HCT116 (cell line): ENCODE results near the gene DENND2D. TPM values are rescaled to one million over a fixed set of nuclear protein-coding genes. Genes with fewer than 3 reads are reported as not detected.

Experiments
- ATAC-seq: fragments of 200-7000 bp; cut with Tn5 transposase; 2 replicates; pipeline ENCODE4 v1.9.1; 2020; ENCODE audit warnings: mild to moderate bottlenecking, moderate library complexity
- BruUV-seq: library from RNA; stranded (reverse); fragments of 400-500 nt; replicated peaks from 2 replicates; lab custom pipeline; 2021; lab: Mats Ljungman, UMichigan
- CTCF ChIA-PET: fragments of 300-600 bp; sonication (Branson Sonifier 250); formaldehyde crosslinking; loops from one replicate; lab custom pipeline; 2021; ENCODE audit warnings: antibody characterized with exemption; lab: Charles Lee
- POLR2A ChIA-PET: fragments of 300-600, 350-600 bp; sonication (Branson Sonifier 250); formaldehyde crosslinking; loops from one replicate; lab custom pipeline; 2021; ENCODE audit warnings: antibody characterized with exemption; lab: Charles Lee
- RAD21 ChIA-PET, 2 experiments: fragments of 300-600 bp; sonication (Branson Sonifier 250); formaldehyde crosslinking; loops; one replicate each; lab custom pipeline; 2023; ENCODE audit warnings: low total read pairs in 2 of 2; ENCODE audit not compliant: uncharacterized antibody in 2 of 2, unreplicated experiment in 2 of 2, low non-redundant PET in 1 of 2; lab: Charles Lee
- DNase-seq: peaks from one replicate; pipeline ENCODE4 v3.0.0-alpha.2; 2010; ENCODE audit warnings: low read depth, low spot score
- H2AFZ ChIP-seq: fragments of 200-600 bp; shearing (Covaris generic), sonication (generic); 2 replicates; pipeline ENCODE4 v1.6.1; 2017; ENCODE audit warnings: low read depth, mixed run types, mixed read lengths, antibody characterized with exemption, low read length; ENCODE audit not compliant: poor library complexity, severe bottlenecking
- H3K27ac ChIP-seq: 2 replicates; pipeline ENCODE4 v1.5.1; 2012; ENCODE audit warnings: low read depth, low read length
- H3K27me3 ChIP-seq: fragments of 200-600 bp; sonication (generic); 2 replicates; pipeline ENCODE4 v1.6.1; 2016; ENCODE audit warnings: mixed run types, low read length, mixed read lengths; ENCODE audit not compliant: insufficient read depth
- H3K36me3 ChIP-seq, 2 experiments: fragments of 200-500 bp in 1 of 2; fragments of 200-600 bp in 1 of 2; sonication (Bioruptor generic) in 1 of 2; sonication (generic) in 1 of 2; 2 replicates each; pipeline versions ENCODE4 v1.5.1 to v1.6.1; 2014 to 2016; ENCODE audit warnings: low read length in 2 of 2, inconsistent platforms in 1 of 2, mixed read lengths in 1 of 2, mixed run types in 1 of 2; ENCODE audit not compliant: insufficient read depth in 2 of 2, control insufficient read depth in 1 of 2
- H3K4me1 ChIP-seq, 2 experiments: fragments of 200-600 bp in 1 of 2; sonication (generic) in 1 of 2; 2 replicates each; pipeline versions ENCODE4 v1.5.1 to v1.6.1; 2012 to 2017; ENCODE audit warnings: low read length in 2 of 2, inconsistent platforms in 1 of 2, mild to moderate bottlenecking in 1 of 2, mixed read lengths in 1 of 2, mixed run types in 1 of 2, moderate library complexity in 1 of 2; ENCODE audit not compliant: insufficient read depth in 2 of 2, control insufficient read depth in 1 of 2
- H3K4me2 ChIP-seq: fragments of 200-600 bp; sonication (generic); 2 replicates; pipeline ENCODE4 v1.6.1; 2017; ENCODE audit warnings: mixed run types, low read length, mixed read lengths
- H3K4me3 ChIP-seq, 2 experiments: fragments of 200-600 bp in 1 of 2; sonication (generic) in 1 of 2; replicated peaks in 1 of 2; 2 replicates each; pipeline ENCODE4 v1.5.1; 2011 to 2016; ENCODE audit warnings: low read length in 2 of 2, control low read depth in 1 of 2, low read depth in 1 of 2, mild to moderate bottlenecking in 1 of 2, mixed read lengths in 1 of 2, mixed run types in 1 of 2
- H3K79me2 ChIP-seq: fragments of 200-600 bp; sonication (generic); 2 replicates; pipeline ENCODE4 v1.6.1; 2017; ENCODE audit warnings: mild to moderate bottlenecking, mixed run types, low read length, moderate library complexity, mixed read lengths; ENCODE audit not compliant: insufficient read depth
- H3K9ac ChIP-seq: fragments of 200-600 bp; sonication (generic); 2 replicates; pipeline ENCODE4 v1.6.1; 2016; ENCODE audit warnings: low read length, mixed read lengths
- H3K9me2 ChIP-seq: fragments of 200-600 bp; sonication (generic), shearing (Covaris generic); 2 replicates; pipeline ENCODE4 v1.6.1; 2017; ENCODE audit warnings: mixed run types, mild to moderate bottlenecking, moderate library complexity; ENCODE audit not compliant: insufficient read depth
- H3K9me3 ChIP-seq, 2 experiments: fragments of 200-500 bp in 1 of 2; fragments of 200-600 bp in 1 of 2; sonication (Bioruptor generic) in 1 of 2; sonication (generic) in 1 of 2; 2 replicates each; pipeline ENCODE4 v1.6.1; 2014 to 2017; ENCODE audit warnings: low read length in 2 of 2, mixed read lengths in 2 of 2, inconsistent platforms in 1 of 2, low read depth in 1 of 2, mild to moderate bottlenecking in 1 of 2, mixed run types in 1 of 2, moderate library complexity in 1 of 2; ENCODE audit not compliant: control insufficient read depth in 1 of 2, insufficient read depth in 1 of 2
- H4K20me1 ChIP-seq: fragments of 200-600 bp; sonication (generic), shearing (Covaris generic); 2 replicates; pipeline ENCODE4 v1.6.1; 2017; ENCODE audit warnings: mixed run types, mild to moderate bottlenecking, moderate library complexity; ENCODE audit not compliant: insufficient read depth
- ATF3 ChIP-seq: IDR thresholded peaks from 2 replicates; pipeline ENCODE4 v1.6.1; 2012
- CBX3 ChIP-seq: IDR thresholded peaks from 2 replicates; pipeline ENCODE4 v1.6.1; 2012; ENCODE audit warnings: low read depth
- EGR1 ChIP-seq: IDR thresholded peaks from 2 replicates; pipeline ENCODE4 v1.6.1; 2012; ENCODE audit warnings: low read depth
- ELF1 ChIP-seq: IDR thresholded peaks from 2 replicates; pipeline ENCODE4 v1.6.1; 2012; ENCODE audit warnings: low read depth, borderline replicate concordance
- EZH2 ChIP-seq: fragments of 200-600 bp; sonication (generic); IDR thresholded peaks from 2 replicates; pipeline ENCODE4 v1.6.1; 2017; ENCODE audit warnings: antibody characterized with exemption, mixed run types
- FOSL1 ChIP-seq: IDR thresholded peaks from 2 replicates; pipeline ENCODE4 v1.6.1; 2012; ENCODE audit warnings: low read depth
- POLR2A ChIP-seq: IDR thresholded peaks from 2 replicates; pipeline ENCODE4 v1.7.0; 2011; ENCODE audit warnings: borderline replicate concordance; ENCODE audit not compliant: insufficient read depth, insufficient read length; ENCODE audit errors: extremely low read depth
- RAD21 ChIP-seq: IDR thresholded peaks from 2 replicates; pipeline ENCODE4 v1.6.1; 2012; ENCODE audit warnings: low read depth, mild to moderate bottlenecking
- REST ChIP-seq: IDR thresholded peaks from 2 replicates; pipeline ENCODE4 v1.6.1; 2012; ENCODE audit warnings: low read depth
- SIN3A ChIP-seq: IDR thresholded peaks from 2 replicates; pipeline ENCODE4 v1.6.1; 2012; ENCODE audit warnings: low read depth
- SP1 ChIP-seq: IDR thresholded peaks from 2 replicates; pipeline ENCODE4 v1.6.1; 2012; ENCODE audit warnings: low read depth
- SRF ChIP-seq: IDR thresholded peaks from 2 replicates; pipeline ENCODE4 v1.6.1; 2012; ENCODE audit warnings: low read depth
- TCF7L2 ChIP-seq: IDR thresholded peaks from 2 replicates; pipeline ENCODE4 v1.7.0; 2011; ENCODE audit warnings: borderline replicate concordance, inconsistent platforms; ENCODE audit not compliant: insufficient read depth, insufficient read length; ENCODE audit errors: extremely low read depth
- ZFX ChIP-seq: fragments of 450-650 bp; IDR thresholded peaks from 2 replicates; pipeline ENCODE4 v1.6.1; 2017
- ZNF274 ChIP-seq: fragments of 200-500 bp; sonication (Bioruptor generic); IDR thresholded peaks from 2 replicates; pipeline ENCODE4 v1.6.1; 2014; ENCODE audit warnings: mild to moderate bottlenecking, low read depth, low read length, inconsistent platforms
- intact Hi-C: fragments of 100-400 bp; cut with micrococcal nuclease; formaldehyde crosslinking; loops from 2 replicates; pipeline ENCODE4 v1.10.0; 2022
- total RNA-seq: library from RNA; stranded (reverse); gene quantifications from one replicate; pipeline ENCODE4 v1.2.1, GENCODE V29; 2021; ENCODE audit not compliant: unreplicated experiment
- TF ChIP-seq, protein P1 (sequence below): IDR thresholded peaks from 2 replicates; pipeline ENCODE4 v1.6.1; 2011; ENCODE audit warnings: mild to moderate bottlenecking, low read length, moderate library complexity; ENCODE audit not compliant: insufficient replicate concordance; ENCODE audit errors: extremely low read depth
- TF ChIP-seq, protein P2 (sequence below), 3 experiments: fragments of 200-600 bp in 1 of 3; sonication (generic) in 1 of 3; IDR thresholded peaks in 2 of 3; conservative IDR thresholded peaks in 1 of 3; 2 replicates each; pipeline ENCODE4 v1.5.1; 2012 to 2017; ENCODE audit warnings: low read depth in 2 of 3, low read length in 2 of 3, antibody characterized with exemption in 1 of 3, borderline replicate concordance in 1 of 3, control low read depth in 1 of 3, mild to moderate bottlenecking in 1 of 3, mixed read lengths in 1 of 3, mixed run types in 1 of 3, moderate library complexity in 1 of 3; ENCODE audit not compliant: insufficient read depth in 1 of 3

The DENND2D gene
- total RNA-seq, 1 experiment from 2014 or later: 31.9 TPM

DNA sequence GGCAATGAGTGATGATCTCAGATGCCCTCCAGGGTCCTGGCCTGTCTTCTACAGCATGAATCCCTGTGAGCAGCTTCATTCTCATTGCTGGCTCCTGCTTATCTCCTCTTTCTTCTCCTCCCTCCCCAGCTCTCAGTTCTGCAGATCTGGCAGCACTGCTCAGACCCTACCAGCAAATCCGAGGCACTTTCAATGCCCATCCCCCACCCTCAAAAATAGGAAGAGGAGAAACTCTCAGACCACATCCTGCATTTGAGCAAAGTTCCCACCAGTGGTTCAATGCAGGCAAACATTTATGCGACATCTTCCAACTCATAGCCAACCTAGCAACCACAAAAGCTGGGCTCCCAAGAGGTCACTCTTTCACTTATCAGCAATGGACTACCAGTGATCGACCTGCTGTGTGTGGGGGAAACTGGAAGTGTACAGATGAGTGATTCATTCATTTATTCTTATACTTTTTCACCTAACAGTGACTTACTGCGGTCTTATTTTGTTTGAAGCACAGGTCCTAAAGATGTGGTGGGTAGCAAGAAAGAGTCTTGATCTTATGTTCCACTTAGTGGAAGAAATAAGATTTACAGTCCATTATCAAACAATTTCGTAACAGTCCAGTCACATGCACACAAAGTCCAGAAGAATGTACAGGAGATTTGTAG, 21.3 kb upstream of the DENND2D start:
- RAD21 ChIA-PET: interaction anchor here in 1 of 2 experiments (0.7 kb wide), 1 partner anchor 398 kb away, joined by 4 read pairs; no protein-coding TSS in a partner anchor
- Histone ChIP-seq H3K9me3 (no peaks in the 10 kb centered on the region), H3K27ac (no peak overlapping the region), H3K9ac (no peak overlapping the region), H3K27me3 (no peaks in the 10 kb centered on the region), H3K9me2 (0 out of 2 replicates have a peak, but pooled peaks cover 3% of the 10 kb centered on the region), H3K36me3 (no peaks in the 10 kb centered on the region), H3K4me2 (no peak overlapping the region), H4K20me1 (no peaks in the 10 kb centered on the region), H3K79me2 (no peaks in the 10 kb centered on the region), H2AFZ (no peak overlapping the region), H3K4me1 (peaks cover 3 to 5% of the 10 kb centered on the region in 2 experiments; a peak in 2 of 4 replicates), H3K4me3 (no peak overlapping the region)
- intact Hi-C loops: loop anchor here (2.0 to 10.0 kb wide), 4 partner anchors 187 to 543 kb away; no protein-coding TSS in a partner anchor
- ATAC-seq (no peak), DNase-seq (no peak)
- CTCF ChIA-PET: interaction anchor here (4.4 kb wide), 1 partner anchor 112 kb away, joined by 36 read pairs; no protein-coding TSS in a partner anchor
- TF ChIP-seq SP1 (no peak), FOSL1 (no peak), REST (no peak), ELF1 (no peak), SIN3A (no peak), ATF3 (no peak), ZFX (no peak), EZH2 (no peak), EGR1 (no peak), POLR2A (no peak), TCF7L2 (no peak), ZNF274 (no peak), CBX3 (no peak), RAD21 (no peak), SRF (no peak)
- TF ChIP-seq, protein P1, sequence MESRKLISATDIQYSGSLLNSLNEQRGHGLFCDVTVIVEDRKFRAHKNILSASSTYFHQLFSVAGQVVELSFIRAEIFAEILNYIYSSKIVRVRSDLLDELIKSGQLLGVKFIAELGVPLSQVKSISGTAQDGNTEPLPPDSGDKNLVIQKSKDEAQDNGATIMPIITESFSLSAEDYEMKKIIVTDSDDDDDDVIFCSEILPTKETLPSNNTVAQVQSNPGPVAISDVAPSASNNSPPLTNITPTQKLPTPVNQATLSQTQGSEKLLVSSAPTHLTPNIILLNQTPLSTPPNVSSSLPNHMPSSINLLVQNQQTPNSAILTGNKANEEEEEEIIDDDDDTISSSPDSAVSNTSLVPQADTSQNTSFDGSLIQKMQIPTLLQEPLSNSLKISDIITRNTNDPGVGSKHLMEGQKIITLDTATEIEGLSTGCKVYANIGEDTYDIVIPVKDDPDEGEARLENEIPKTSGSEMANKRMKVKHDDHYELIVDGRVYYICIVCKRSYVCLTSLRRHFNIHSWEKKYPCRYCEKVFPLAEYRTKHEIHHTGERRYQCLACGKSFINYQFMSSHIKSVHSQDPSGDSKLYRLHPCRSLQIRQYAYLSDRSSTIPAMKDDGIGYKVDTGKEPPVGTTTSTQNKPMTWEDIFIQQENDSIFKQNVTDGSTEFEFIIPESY: no peak
- TF ChIP-seq, protein P2, sequence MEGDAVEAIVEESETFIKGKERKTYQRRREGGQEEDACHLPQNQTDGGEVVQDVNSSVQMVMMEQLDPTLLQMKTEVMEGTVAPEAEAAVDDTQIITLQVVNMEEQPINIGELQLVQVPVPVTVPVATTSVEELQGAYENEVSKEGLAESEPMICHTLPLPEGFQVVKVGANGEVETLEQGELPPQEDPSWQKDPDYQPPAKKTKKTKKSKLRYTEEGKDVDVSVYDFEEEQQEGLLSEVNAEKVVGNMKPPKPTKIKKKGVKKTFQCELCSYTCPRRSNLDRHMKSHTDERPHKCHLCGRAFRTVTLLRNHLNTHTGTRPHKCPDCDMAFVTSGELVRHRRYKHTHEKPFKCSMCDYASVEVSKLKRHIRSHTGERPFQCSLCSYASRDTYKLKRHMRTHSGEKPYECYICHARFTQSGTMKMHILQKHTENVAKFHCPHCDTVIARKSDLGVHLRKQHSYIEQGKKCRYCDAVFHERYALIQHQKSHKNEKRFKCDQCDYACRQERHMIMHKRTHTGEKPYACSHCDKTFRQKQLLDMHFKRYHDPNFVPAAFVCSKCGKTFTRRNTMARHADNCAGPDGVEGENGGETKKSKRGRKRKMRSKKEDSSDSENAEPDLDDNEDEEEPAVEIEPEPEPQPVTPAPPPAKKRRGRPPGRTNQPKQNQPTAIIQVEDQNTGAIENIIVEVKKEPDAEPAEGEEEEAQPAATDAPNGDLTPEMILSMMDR (IDR thresholded peaks at IDR 0.05 in 2 of 3, conservative IDR thresholded peaks at IDR 0.05 in 1 of 3; ENCODE audit: borderline replicate concordance in 1 of 3, insufficient read depth in 1 of 3, low read depth in 2 of 3, low read length in 2 of 3): no peak
- no TSS peak for BruUV-seq
- POLR2A ChIA-PET: no interaction called here
